Measurements from ENCODE around the gene SLC25A21. TPM values are rescaled to one million over a fixed set of nuclear protein-coding genes. Genes with fewer than 3 reads are reported as not detected.

SLC25A21 gene
- total and polyA plus RNA-seq, 10 of the 15 experiments (the other 5 are each of a cell fraction or from before 2014, with no cell fraction given), result 0.06 to 0.72 (median 0.17) TPM; not detected in 3

DNA sequence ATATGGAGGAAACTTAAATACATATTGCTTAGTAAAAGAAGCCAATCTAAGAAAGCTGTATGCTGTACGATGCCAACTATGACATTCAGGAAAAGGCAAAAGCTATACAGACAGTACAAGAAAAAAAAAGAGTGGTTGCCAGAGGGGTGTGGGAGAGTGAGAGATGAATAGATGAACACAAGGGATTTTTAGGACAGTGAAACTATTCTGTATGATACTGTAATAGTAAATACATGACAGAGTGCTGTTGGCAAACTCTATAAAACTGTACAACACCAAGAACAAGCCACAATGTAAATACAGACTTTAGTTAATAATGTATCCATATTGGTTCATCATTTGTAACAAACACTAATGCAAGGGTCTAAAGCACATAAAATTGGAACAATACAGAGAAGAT is 14.5 kb upstream of the SLC25A21 start (continued):
- TF ChIP-seq, protein P1, sequence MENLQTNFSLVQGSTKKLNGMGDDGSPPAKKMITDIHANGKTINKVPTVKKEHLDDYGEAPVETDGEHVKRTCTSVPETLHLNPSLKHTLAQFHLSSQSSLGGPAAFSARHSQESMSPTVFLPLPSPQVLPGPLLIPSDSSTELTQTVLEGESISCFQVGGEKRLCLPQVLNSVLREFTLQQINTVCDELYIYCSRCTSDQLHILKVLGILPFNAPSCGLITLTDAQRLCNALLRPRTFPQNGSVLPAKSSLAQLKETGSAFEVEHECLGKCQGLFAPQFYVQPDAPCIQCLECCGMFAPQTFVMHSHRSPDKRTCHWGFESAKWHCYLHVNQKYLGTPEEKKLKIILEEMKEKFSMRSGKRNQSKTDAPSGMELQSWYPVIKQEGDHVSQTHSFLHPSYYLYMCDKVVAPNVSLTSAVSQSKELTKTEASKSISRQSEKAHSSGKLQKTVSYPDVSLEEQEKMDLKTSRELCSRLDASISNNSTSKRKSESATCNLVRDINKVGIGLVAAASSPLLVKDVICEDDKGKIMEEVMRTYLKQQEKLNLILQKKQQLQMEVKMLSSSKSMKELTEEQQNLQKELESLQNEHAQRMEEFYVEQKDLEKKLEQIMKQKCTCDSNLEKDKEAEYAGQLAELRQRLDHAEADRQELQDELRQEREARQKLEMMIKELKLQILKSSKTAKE (IDR thresholded peaks at IDR 0.05; ENCODE audit: low read depth, poor library complexity, severe bottlenecking), result no peak
- TF ChIP-seq, protein P2, sequence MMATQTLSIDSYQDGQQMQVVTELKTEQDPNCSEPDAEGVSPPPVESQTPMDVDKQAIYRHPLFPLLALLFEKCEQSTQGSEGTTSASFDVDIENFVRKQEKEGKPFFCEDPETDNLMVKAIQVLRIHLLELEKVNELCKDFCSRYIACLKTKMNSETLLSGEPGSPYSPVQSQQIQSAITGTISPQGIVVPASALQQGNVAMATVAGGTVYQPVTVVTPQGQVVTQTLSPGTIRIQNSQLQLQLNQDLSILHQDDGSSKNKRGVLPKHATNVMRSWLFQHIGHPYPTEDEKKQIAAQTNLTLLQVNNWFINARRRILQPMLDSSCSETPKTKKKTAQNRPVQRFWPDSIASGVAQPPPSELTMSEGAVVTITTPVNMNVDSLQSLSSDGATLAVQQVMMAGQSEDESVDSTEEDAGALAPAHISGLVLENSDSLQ (IDR thresholded peaks at IDR 0.05), result no peak
- TF ChIP-seq KAT2A (conservative IDR thresholded peaks at IDR 0.05; ENCODE audit: control insufficient read depth, low read depth, low read length), result no peak

DNA sequence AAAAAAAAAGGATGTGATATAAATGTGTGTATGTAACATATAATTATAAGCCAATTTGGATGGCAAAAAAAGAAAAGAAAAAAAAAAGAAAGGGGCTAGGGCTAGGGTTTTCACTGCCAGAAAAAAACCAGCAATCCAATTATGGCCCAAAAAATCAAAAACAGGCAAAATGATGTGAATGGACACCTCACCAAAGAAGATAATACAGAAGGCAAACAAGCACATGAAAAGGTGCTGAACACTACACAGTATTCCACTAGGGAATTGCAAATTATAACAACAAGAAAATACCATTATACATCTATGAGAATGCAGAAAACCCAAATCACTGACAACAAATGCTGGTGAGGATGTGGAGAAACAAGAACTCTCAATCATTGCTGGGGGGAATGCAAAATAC is 13.3 kb upstream of the SLC25A21 start:
- intact Hi-C loops (cut with micrococcal nuclease; ENCODE audit: unreplicated experiment), result no loop called here
- TF ChIP-seq FOXK2 (IDR thresholded peaks at IDR 0.05), result no peak
- TF ChIP-seq TCF7 (IDR thresholded peaks at IDR 0.05; ENCODE audit: borderline replicate concordance), result no peak
- TF ChIP-seq ZSCAN29 (IDR thresholded peaks at IDR 0.05), result no peak
- TF ChIP-seq, protein P3, sequence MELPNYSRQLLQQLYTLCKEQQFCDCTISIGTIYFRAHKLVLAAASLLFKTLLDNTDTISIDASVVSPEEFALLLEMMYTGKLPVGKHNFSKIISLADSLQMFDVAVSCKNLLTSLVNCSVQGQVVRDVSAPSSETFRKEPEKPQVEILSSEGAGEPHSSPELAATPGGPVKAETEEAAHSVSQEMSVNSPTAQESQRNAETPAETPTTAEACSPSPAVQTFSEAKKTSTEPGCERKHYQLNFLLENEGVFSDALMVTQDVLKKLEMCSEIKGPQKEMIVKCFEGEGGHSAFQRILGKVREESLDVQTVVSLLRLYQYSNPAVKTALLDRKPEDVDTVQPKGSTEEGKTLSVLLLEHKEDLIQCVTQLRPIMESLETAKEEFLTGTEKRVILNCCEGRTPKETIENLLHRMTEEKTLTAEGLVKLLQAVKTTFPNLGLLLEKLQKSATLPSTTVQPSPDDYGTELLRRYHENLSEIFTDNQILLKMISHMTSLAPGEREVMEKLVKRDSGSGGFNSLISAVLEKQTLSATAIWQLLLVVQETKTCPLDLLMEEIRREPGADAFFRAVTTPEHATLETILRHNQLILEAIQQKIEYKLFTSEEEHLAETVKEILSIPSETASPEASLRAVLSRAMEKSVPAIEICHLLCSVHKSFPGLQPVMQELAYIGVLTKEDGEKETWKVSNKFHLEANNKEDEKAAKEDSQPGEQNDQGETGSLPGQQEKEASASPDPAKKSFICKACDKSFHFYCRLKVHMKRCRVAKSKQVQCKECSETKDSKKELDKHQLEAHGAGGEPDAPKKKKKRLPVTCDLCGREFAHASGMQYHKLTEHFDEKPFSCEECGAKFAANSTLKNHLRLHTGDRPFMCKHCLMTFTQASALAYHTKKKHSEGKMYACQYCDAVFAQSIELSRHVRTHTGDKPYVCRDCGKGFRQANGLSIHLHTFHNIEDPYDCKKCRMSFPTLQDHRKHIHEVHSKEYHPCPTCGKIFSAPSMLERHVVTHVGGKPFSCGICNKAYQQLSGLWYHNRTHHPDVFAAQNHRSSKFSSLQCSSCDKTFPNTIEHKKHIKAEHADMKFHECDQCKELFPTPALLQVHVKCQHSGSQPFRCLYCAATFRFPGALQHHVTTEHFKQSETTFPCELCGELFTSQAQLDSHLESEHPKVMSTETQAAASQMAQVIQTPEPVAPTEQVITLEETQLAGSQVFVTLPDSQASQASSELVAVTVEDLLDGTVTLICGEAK (IDR thresholded peaks at IDR 0.05; ENCODE audit: borderline replicate concordance), result no peak
- TF ChIP-seq POU2F2 (IDR thresholded peaks at IDR 0.05; ENCODE audit: borderline replicate concordance, low read depth, low read length), result no peak
- no peak for TF ChIP-seq MTA3 (IDR thresholded peaks at IDR 0.05; ENCODE audit: borderline replicate concordance, low read length)
- no peak for TF ChIP-seq NFXL1 (IDR thresholded peaks at IDR 0.05; ENCODE audit: borderline replicate concordance)
- no peak for TF ChIP-seq CREB1 (IDR thresholded peaks at IDR 0.05; ENCODE audit: low read depth)
- TF ChIP-seq ATF7 (IDR thresholded peaks at IDR 0.05; ENCODE audit: low read depth), result no peak
- no peak for TF ChIP-seq IKZF2 (IDR thresholded peaks at IDR 0.05)
- no peak for TF ChIP-seq CHD1 (IDR thresholded peaks at IDR 0.05; ENCODE audit: low read depth, low read length)
- TF ChIP-seq, protein P2 (IDR thresholded peaks at IDR 0.05), result no peak
- TF ChIP-seq JUND (IDR thresholded peaks at IDR 0.05; ENCODE audit: low read depth, low read length), result no peak
- TF ChIP-seq GATAD2B (conservative IDR thresholded peaks at IDR 0.05; ENCODE audit: low read depth), result no peak

More for the DNA sequence above, 13.3 kb upstream of the SLC25A21 start:
- SMC1A ChIA-PET (ENCODE audit: uncharacterized antibody, unreplicated experiment), result no interaction called here
- POLR2A ChIA-PET, result no interaction called here
- CTCF ChIA-PET, result no interaction called here
- RAD21 ChIA-PET (ENCODE audit: unreplicated experiment), result no interaction called here
- H3K27me3 ChIP-seq (replicated peaks in 1 of 2; ENCODE audit: control insufficient read depth in 2 of 2, insufficient read depth in 2 of 2, low read length in 1 of 2), result no peaks in the 10 kb centered on the region
- BruUV-seq (replicated peaks), result no TSS peak
- no peak overlapping the region for H3K9ac ChIP-seq (ENCODE audit: control insufficient read depth, insufficient read depth, low read length)
- H3K9me3 ChIP-seq (replicated peaks; ENCODE audit: control insufficient read depth, insufficient read depth, low read length), result no peaks in the 10 kb centered on the region
- no peak overlapping the region for H3K4me3 ChIP-seq
- H4K20me1 ChIP-seq (ENCODE audit: control insufficient read depth, insufficient read depth), result no peaks in the 10 kb centered on the region
- no peaks in the 10 kb centered on the region for H3K4me1 ChIP-seq (ENCODE audit: control insufficient read depth, insufficient read depth, low read length)
- no peak overlapping the region for H3K27ac ChIP-seq (ENCODE audit: control insufficient read depth, insufficient read depth)
- DNase-seq (ENCODE audit: low read depth, low spot score) (no peak), ATAC-seq (no peak), FAIRE-seq (no peak)
- H2AFZ ChIP-seq (ENCODE audit: control insufficient read depth, low read depth, low read length), result no peak overlapping the region
- H3K36me3 ChIP-seq (ENCODE audit: control insufficient read depth in 2 of 2, insufficient read depth in 2 of 2, low read length in 1 of 2), result no peaks in the 10 kb centered on the region
- in situ Hi-C loops (cut with MboI), result no loop called here
- no peak overlapping the region for H3K4me2 ChIP-seq (ENCODE audit: control insufficient read depth, insufficient read depth)
- no peaks in the 10 kb centered on the region for H3K79me2 ChIP-seq (ENCODE audit: control insufficient read depth, insufficient read depth, low read length)

Measured in GM12878 (cell line).